Gastroesophageal sphincter (tissue), 4 donors: ENCODE measurements around the gene KRT85. TPM values are rescaled to one million over a fixed set of nuclear protein-coding genes. Genes with fewer than 3 reads are reported as not detected.

ENCODE experiments used
- ATAC-seq: fragments of 150-250 bp; one replicate; pipeline ENCODE4 v1.9.1; 2016; ENCODE audit warnings: mild to moderate bottlenecking, moderate library complexity
- H3K27ac ChIP-seq, 4 donors: fragments of 200-600 bp; sonication (generic) in 3 of 4; 1 replicate in 3 of 4; 2 replicates in 1 of 4; pipeline ENCODE4 v1.5.1; 2016 to 2019
- H3K27me3 ChIP-seq: fragments of 200-600 bp; sonication (generic); one replicate; pipeline ENCODE4 v1.5.1; 2019
- H3K36me3 ChIP-seq, 2 donors: fragments of 200-600 bp; sonication (generic); one replicate each; pipeline ENCODE4 v1.5.1; 2019; ENCODE audit warnings: control low read depth in 1 of 2
- H3K4me1 ChIP-seq, 3 donors: fragments of 200-600 bp; sonication (generic); 1 replicate in 2 of 3; 2 replicates in 1 of 3; pipeline ENCODE4 v1.5.1; 2016 to 2019; ENCODE audit warnings: control low read depth in 2 of 3
- H3K4me3 ChIP-seq, 2 donors: fragments of 200-600 bp; sonication (generic); one replicate each; pipeline ENCODE4 v1.5.1; 2019; ENCODE audit warnings: mild to moderate bottlenecking in 1 of 2, moderate library complexity in 1 of 2
- H3K9me3 ChIP-seq, 3 donors: fragments of 200-600 bp; sonication (generic); one replicate each; pipeline ENCODE4 v1.5.1; 2017 to 2019; ENCODE audit warnings: control low read depth in 2 of 3
- CTCF ChIP-seq, 4 experiments: fragments of 200-600 bp in 2 of 4; fragments of 450-650 bp in 2 of 4; sonication (generic) in 1 of 4; IDR thresholded peaks; one replicate each; pipeline ENCODE4 v1.5.1; 2017 to 2019; ENCODE audit warnings: antibody characterized with exemption in 4 of 4, mild to moderate bottlenecking in 2 of 4, moderate library complexity in 2 of 4
- EP300 ChIP-seq: sonication (generic); formaldehyde crosslinking; IDR thresholded peaks from one replicate; pipeline ENCODE4 v1.6.1; 2017; ENCODE audit warnings: antibody characterized with exemption, mild to moderate bottlenecking
- POLR2A ChIP-seq, 2 donors: fragments of 450-650 bp; IDR thresholded peaks; one replicate each; pipeline ENCODE4 v1.6.1; 2017; ENCODE audit warnings: antibody characterized with exemption in 2 of 2, mild to moderate bottlenecking in 2 of 2, moderate library complexity in 1 of 2
- POLR2AphosphoS5 ChIP-seq: sonication (generic); formaldehyde crosslinking; IDR thresholded peaks from one replicate; pipeline ENCODE4 v1.6.1; 2017; ENCODE audit warnings: antibody characterized with exemption
- WGBS, 2 donors: methylation state at CpG; one replicate each; pipeline ENCODE4 v1.1.5; 2018; ENCODE audit warnings: low coverage in 1 of 2; 5-methylcytosine and 5-hydroxymethylcytosine counted together
- total RNA-seq, 4 donors: library from RNA; depleted of rRNA; stranded (reverse); fragments of >200 nt; gene quantifications; one replicate each; pipeline ENCODE4 v1.1.0, GENCODE V29; 2016

Gene KRT85
- total RNA-seq, 4 donors from 2014 or later = not detected

- H3K4me1 ChIP-seq = no peaks in the 10 kb centered on the region
- H3K27ac ChIP-seq = no peak overlapping the region
- H3K36me3 ChIP-seq = no peaks in the 10 kb centered on the region
- peaks cover 39% of the 10 kb centered on the region for H3K27me3 ChIP-seq
- TF ChIP-seq CTCF (IDR thresholded peaks at IDR 0.05) (no peak), EP300 (no peak), POLR2A (IDR thresholded peaks at IDR 0.05) (no peak), POLR2AphosphoS5 (no peak)
- no peak overlapping the region for H3K4me3 ChIP-seq
- H3K9me3 ChIP-seq = no peaks in the 10 kb centered on the region
- whole genome bisulfite sequencing, 2 donors = 100% methylated on average over 1 of the region's 1 CpG; no CpG with 5 or more reads in 1 of the 2 donors
- no peak for ATAC-seq
These were observed 45.2 kb downstream of the KRT85 start for GRCh38 chr12:52322069-52322468.

GRCh38 chr12:52321418-52321817 is 45.9 kb downstream of the KRT85 start:
- no peak for ATAC-seq
- TF ChIP-seq POLR2A (IDR thresholded peaks at IDR 0.05) (no peak), CTCF (IDR thresholded peaks at IDR 0.05) (no peak), POLR2AphosphoS5 (no peak), EP300 (no peak)
- H3K27ac ChIP-seq = no peak overlapping the region
- H3K9me3 ChIP-seq = no peaks in the 10 kb centered on the region
- H3K4me1 ChIP-seq = no peaks in the 10 kb centered on the region
- peaks cover 39% of the 10 kb centered on the region for H3K27me3 ChIP-seq
- H3K36me3 ChIP-seq = no peaks in the 10 kb centered on the region
- 38 to 50% methylated on average over 1 of the region's 4 CpGs for WGBS, 2 donors
- no peak overlapping the region for H3K4me3 ChIP-seq

GRCh38 chr12:52320784-52321400 is 46.4 kb downstream of the KRT85 start, which contains the start of gene KRT83:
Gene KRT83, minus strand, starts transcription at chr12:52321398. Its CDS starts 63 bp downstream, at chr12:52321335.
- TF ChIP-seq POLR2A (IDR thresholded peaks at IDR 0.05) (no peak), CTCF (IDR thresholded peaks at IDR 0.05) (no peak), POLR2AphosphoS5 (no peak), EP300 (no peak)
- Histone ChIP-seq H3K27me3 (peaks cover 39% of the 10 kb centered on the region), H3K4me3 (no peak within 1 kb of the TSS), H3K4me1 (no peaks in the 10 kb centered on the region), H3K9me3 (no peaks in the 10 kb centered on the region), H3K36me3 (no peaks in the 10 kb centered on the region), H3K27ac (no peak within 1 kb of the TSS)
- 32% methylated on average over 13 of the region's 35 CpGs; no CpG with 5 or more reads in 1 of the 2 donors for WGBS, 2 donors
- no peak for ATAC-seq

GRCh38 chr12:52319097-52319496 is 48.2 kb downstream of the KRT85 start:
- H3K4me1 ChIP-seq = no peaks in the 10 kb centered on the region
- TF ChIP-seq CTCF (IDR thresholded peaks at IDR 0.05) = no peak
- TF ChIP-seq EP300 = no peak
- TF ChIP-seq POLR2AphosphoS5 = no peak
- TF ChIP-seq POLR2A (IDR thresholded peaks at IDR 0.05) = no peak
- no peak for ATAC-seq
- H3K4me3 ChIP-seq = no peak overlapping the region
- WGBS, 2 donors = 27 to 64% methylated on average over 2 to 5 of the region's 11 CpGs
- H3K9me3 ChIP-seq = no peaks in the 10 kb centered on the region
- H3K27ac ChIP-seq = no peak overlapping the region
- no peaks in the 10 kb centered on the region for H3K36me3 ChIP-seq
- peaks cover 43% of the 10 kb centered on the region for H3K27me3 ChIP-seq
